NT2/D1 (cell line): ENCODE data around the gene ZNF599.

ENCODE experiments used
- SUZ12 ChIP-seq: IDR thresholded peaks from 2 replicates; pipeline ENCODE4 v1.6.1; 2011; ENCODE audit not compliant: insufficient read length, insufficient read depth; ENCODE audit errors: extremely low read depth
- YY1 ChIP-seq: IDR thresholded peaks from 2 replicates; pipeline ENCODE4 v1.6.1; 2011; ENCODE audit not compliant: insufficient read length, insufficient read depth
- ZNF274 ChIP-seq: IDR thresholded peaks from 2 replicates; pipeline ENCODE4 v1.6.1; 2011; ENCODE audit warnings: mild to moderate bottlenecking, low read depth, low read length

DNA sequence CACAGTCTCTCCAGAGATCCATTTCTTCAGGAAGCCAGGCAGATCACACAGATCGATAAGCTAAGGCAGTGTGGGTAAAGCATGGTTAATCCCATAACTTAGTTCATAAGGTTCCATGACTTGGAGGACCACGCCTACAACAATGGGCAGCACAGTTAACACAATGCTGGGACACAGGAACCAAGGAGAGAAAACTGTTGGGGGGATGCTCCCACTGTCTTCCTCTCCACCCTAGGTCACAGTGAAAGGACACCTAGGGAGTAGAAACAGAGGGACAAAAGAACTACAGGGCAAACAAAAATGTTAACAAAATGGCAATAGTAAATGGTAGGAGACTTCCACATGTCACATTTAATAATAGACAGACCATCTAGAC, 59.8 kb downstream of the ZNF599 start:
- TF ChIP-seq YY1 = no peak
- no peak for TF ChIP-seq SUZ12
- TF ChIP-seq ZNF274 = no peak
